H9 (cell line): Measurements from ENCODE around the gene LILRB1. TPM values are rescaled to one million over a fixed set of nuclear protein-coding genes. Genes with fewer than 3 reads are reported as not detected.

ENCODE experiments used
- DNase-seq: peaks from one replicate; pipeline ENCODE4 v3.0.0-alpha.2; 2017
- H2AFZ ChIP-seq: one replicate; pipeline ENCODE4 v1.6.1; 2013; ENCODE audit warnings: mild to moderate bottlenecking, low read length, control low read depth, moderate library complexity
- H2AK5ac ChIP-seq: 2 replicates; pipeline ENCODE4 v1.6.1; 2013; ENCODE audit warnings: low read length, control low read depth, mixed read lengths; ENCODE audit not compliant: insufficient read length
- H2BK120ac ChIP-seq: one replicate; pipeline ENCODE4 v1.6.1; 2013; ENCODE audit warnings: low read depth, mild to moderate bottlenecking, low read length, control low read depth, inconsistent platforms; ENCODE audit not compliant: poor library complexity, severe bottlenecking
- H2BK12ac ChIP-seq: 2 replicates; pipeline ENCODE4 v1.6.1; 2013; ENCODE audit warnings: low read length, control low read depth, mixed read lengths, low read depth; ENCODE audit not compliant: insufficient read length
- H2BK15ac ChIP-seq: 2 replicates; pipeline ENCODE4 v1.6.1; 2013; ENCODE audit warnings: low read depth, low read length, control low read depth
- H2BK20ac ChIP-seq: one replicate; pipeline ENCODE4 v1.6.1; 2013; ENCODE audit warnings: low read depth, mild to moderate bottlenecking, low read length, control low read depth, inconsistent platforms; ENCODE audit not compliant: poor library complexity, severe bottlenecking
- H2BK5ac ChIP-seq: 2 replicates; pipeline ENCODE4 v1.6.1; 2013; ENCODE audit warnings: low read length, control low read depth, mixed read lengths; ENCODE audit not compliant: insufficient read length
- H3K14ac ChIP-seq: 2 replicates; pipeline ENCODE4 v1.6.1; 2013; ENCODE audit warnings: low read length, control low read depth; ENCODE audit not compliant: insufficient read depth
- H3K18ac ChIP-seq: 2 replicates; pipeline ENCODE4 v1.6.1; 2013; ENCODE audit warnings: low read depth, mild to moderate bottlenecking, mixed read lengths, low read length, control low read depth; ENCODE audit not compliant: insufficient read length
- H3K23ac ChIP-seq: 2 replicates; pipeline ENCODE4 v1.6.1; 2013; ENCODE audit warnings: low read length, control low read depth, mixed read lengths, low read depth; ENCODE audit not compliant: insufficient read length
- H3K23me2 ChIP-seq: 2 replicates; pipeline ENCODE4 v1.6.1; 2013; ENCODE audit warnings: low read depth, mild to moderate bottlenecking, mixed read lengths, low read length, control low read depth; ENCODE audit not compliant: insufficient read length, poor library complexity, severe bottlenecking
- H3K27ac ChIP-seq: 2 replicates; pipeline ENCODE4 v1.5.1; 2013; ENCODE audit warnings: low read length, control low read depth, mixed read lengths, low read depth; ENCODE audit not compliant: insufficient read length
- H3K27me3 ChIP-seq: 2 replicates; pipeline ENCODE4 v1.6.1; 2013; ENCODE audit warnings: low read length, control low read depth, inconsistent platforms; ENCODE audit not compliant: insufficient read depth
- H3K4ac ChIP-seq: 2 replicates; pipeline ENCODE4 v1.6.1; 2013; ENCODE audit warnings: low read depth, mild to moderate bottlenecking, control low read depth, inconsistent platforms, low read length, moderate library complexity
- H3K4me1 ChIP-seq: 2 replicates; pipeline ENCODE4 v1.6.1; 2013; ENCODE audit warnings: low read length, control low read depth, inconsistent platforms; ENCODE audit not compliant: insufficient read depth
- H3K4me2 ChIP-seq: 2 replicates; pipeline ENCODE4 v1.6.1; 2013; ENCODE audit warnings: low read length, control low read depth, mixed read lengths; ENCODE audit not compliant: insufficient read length, insufficient read depth
- H3K56ac ChIP-seq: 2 replicates; pipeline ENCODE4 v1.6.1; 2013; ENCODE audit warnings: low read depth, mild to moderate bottlenecking, mixed read lengths, low read length, control low read depth; ENCODE audit not compliant: insufficient read length
- H3K79me1 ChIP-seq: 2 replicates; pipeline ENCODE4 v1.6.1; 2013; ENCODE audit warnings: low read depth, mild to moderate bottlenecking, moderate library complexity, low read length, control low read depth, inconsistent platforms; ENCODE audit not compliant: insufficient read depth, poor library complexity, severe bottlenecking
- H3K79me2 ChIP-seq: 2 replicates; pipeline ENCODE4 v1.6.1; 2013; ENCODE audit warnings: low read length, control low read depth, inconsistent platforms; ENCODE audit not compliant: insufficient read depth
- H3K9ac ChIP-seq: 2 replicates; pipeline ENCODE4 v1.6.1; 2013; ENCODE audit warnings: low read length, control low read depth, mixed read lengths; ENCODE audit not compliant: insufficient read length; ENCODE audit errors: extremely low read depth
- H3K9me3 ChIP-seq: one replicate; pipeline ENCODE4 v1.6.1; 2013; ENCODE audit warnings: low read depth, low read length, inconsistent platforms; ENCODE audit not compliant: control insufficient read depth
- H3T11ph ChIP-seq: one replicate; pipeline ENCODE4 v1.6.1; 2013; ENCODE audit warnings: mild to moderate bottlenecking, low read length, control low read depth, inconsistent platforms
- H4K20me1 ChIP-seq: one replicate; pipeline ENCODE4 v1.6.1; 2013; ENCODE audit not compliant: control insufficient read depth, insufficient read length, insufficient read depth
- H4K5ac ChIP-seq: 2 replicates; pipeline ENCODE4 v1.6.1; 2013; ENCODE audit warnings: low read depth, mild to moderate bottlenecking, mixed read lengths, low read length, control low read depth; ENCODE audit not compliant: insufficient read length
- H4K8ac ChIP-seq: replicated peaks from 2 replicates; pipeline ENCODE4 v1.6.1; 2013; ENCODE audit warnings: low read length, control low read depth, mixed read lengths, low read depth; ENCODE audit not compliant: insufficient read length
- H4K91ac ChIP-seq: 2 replicates; pipeline ENCODE4 v1.6.1; 2013; ENCODE audit warnings: low read depth, mild to moderate bottlenecking, moderate library complexity, mixed read lengths, low read length, control low read depth; ENCODE audit not compliant: insufficient read length
- H3K27ac Mint-ChIP-seq, 3 experiments: 2 replicates in 2 of 3; 3 replicates in 1 of 3; pipeline ENCODE4 v1.8.0; 2020 to 2021; ENCODE audit warnings: mixed read lengths in 3 of 3, mild to moderate bottlenecking in 1 of 3, moderate library complexity in 1 of 3
- H3K27me3 Mint-ChIP-seq: 2 replicates; pipeline ENCODE4 v1.8.0; 2021; ENCODE audit warnings: low read depth, mild to moderate bottlenecking, moderate library complexity, mixed read lengths
- H3K36me3 Mint-ChIP-seq, 3 experiments: 2 replicates in 2 of 3; 3 replicates in 1 of 3; pipeline ENCODE4 v1.8.0; 2020 to 2021; ENCODE audit warnings: low read depth in 3 of 3, mixed read lengths in 3 of 3; ENCODE audit not compliant: insufficient read depth in 1 of 3
- H3K4me1 Mint-ChIP-seq, 2 experiments: 2 replicates each; pipeline ENCODE4 v1.8.0; 2020; ENCODE audit warnings: mixed read lengths in 2 of 2
- H3K4me3 Mint-ChIP-seq, 2 experiments: 2 replicates in 1 of 2; 3 replicates in 1 of 2; pipeline ENCODE4 v1.8.0; 2020 to 2021; ENCODE audit warnings: mild to moderate bottlenecking in 2 of 2, mixed read lengths in 2 of 2, moderate library complexity in 1 of 2
- H3K9me3 Mint-ChIP-seq, 2 experiments: 2 replicates in 1 of 2; 3 replicates in 1 of 2; pipeline ENCODE4 v1.8.0; 2020; ENCODE audit warnings: mild to moderate bottlenecking in 2 of 2, mixed read lengths in 2 of 2, moderate library complexity in 1 of 2
- CTCF ChIP-seq: fragments of 200-600 bp; sonication (generic); conservative IDR thresholded peaks from 3 replicates; pipeline ENCODE4 v1.8.0; 2021; ENCODE audit warnings: antibody characterized with exemption, mild to moderate bottlenecking
- WGBS: extraction: QIAGEN DNeasy Blood & Tissue Kit; methylation state at CpG from one replicate; pipeline ENCODE4 v1.1.7; 2013; ENCODE audit warnings: missing lambda C conversion rate, low lambda C conversion rate, mixed read lengths; ENCODE audit not compliant: insufficient read length; ENCODE audit errors: extremely low coverage; 5-methylcytosine and 5-hydroxymethylcytosine counted together
- total RNA-seq: library from RNA; stranded (reverse); gene quantifications from 2 replicates; pipeline ENCODE4 v1.2.1, GENCODE V29; 2021

Gene LILRB1
- total RNA-seq, 1 experiment from 2014 or later = not detected

- H4K91ac ChIP-seq = no peak overlapping the region
- TF ChIP-seq CTCF = no peak
- H4K8ac ChIP-seq = no peak overlapping the region
- no peak overlapping the region for H2BK20ac ChIP-seq
- no peak overlapping the region for H3K9ac ChIP-seq
- H2AK5ac ChIP-seq = no peak overlapping the region
- H4K5ac ChIP-seq = no peak overlapping the region
- H2BK5ac ChIP-seq = no peak overlapping the region
- no peak overlapping the region for H3K14ac ChIP-seq
- no peak overlapping the region for H3K18ac ChIP-seq
- no peak overlapping the region; a peak in 1 of 7 replicates for H3K27ac Mint-ChIP-seq
- no peaks in the 10 kb centered on the region for H3K4me1 Mint-ChIP-seq
- H3K4ac ChIP-seq = no peak overlapping the region
- H3K56ac ChIP-seq = no peak overlapping the region
- H2BK120ac ChIP-seq = no peak overlapping the region
- no peak overlapping the region for H3T11ph ChIP-seq
- H3K27ac ChIP-seq = no peak overlapping the region
- no peak overlapping the region for H3K4me2 ChIP-seq
- no peaks in the 10 kb centered on the region for H3K79me1 ChIP-seq
- H3K4me1 ChIP-seq = no peaks in the 10 kb centered on the region
- peaks cover 88% of the 10 kb centered on the region for H3K9me3 ChIP-seq
- H2AFZ ChIP-seq = no peak overlapping the region
- no peaks in the 10 kb centered on the region for H3K79me2 ChIP-seq
- H4K20me1 ChIP-seq = no peaks in the 10 kb centered on the region
- H2BK15ac ChIP-seq = no peak overlapping the region
- H3K23ac ChIP-seq = no peak overlapping the region
- no CpG with 5 or more reads among the region's 6 CpGs for WGBS
- H3K4me3 Mint-ChIP-seq = no peak overlapping the region
- H3K23me2 ChIP-seq = no peaks in the 10 kb centered on the region
- DNase-seq = no peak
- H3K27me3 ChIP-seq = no peaks in the 10 kb centered on the region
- H3K27me3 Mint-ChIP-seq = peaks cover 2% of the 10 kb centered on the region; the same call in 1 of the 2 replicates
- peaks cover 81 to 100% of the 10 kb centered on the region in 2 experiments for H3K9me3 Mint-ChIP-seq
- no peak overlapping the region for H2BK12ac ChIP-seq
- H3K36me3 Mint-ChIP-seq = peaks cover 11 to 30% (median 17%) of the 10 kb centered on the region in 3 experiments; a peak in 6 of 7 replicates
Observed at GRCh38 chr19:54665530-54665929, 35.2 kb downstream of the LILRB1 start.
